PC-3 (cell line): Measurements from ENCODE around the gene GSN.

Source experiments
- EZH2 ChIP-seq: fragments of 300-600 bp; sonication (generic); IDR thresholded peaks from one replicate; pipeline ENCODE4 v1.6.1; 2017; ENCODE audit warnings: antibody characterized with exemption, mild to moderate bottlenecking, low read length; ENCODE audit not compliant: unreplicated experiment
- TF ChIP-seq, protein P1 (sequence below): fragments of 300-600 bp; sonication (generic); conservative IDR thresholded peaks from 2 replicates; pipeline ENCODE4 v1.5.1; 2017; ENCODE audit warnings: antibody characterized with exemption, low read depth, mild to moderate bottlenecking, low read length

DNA sequence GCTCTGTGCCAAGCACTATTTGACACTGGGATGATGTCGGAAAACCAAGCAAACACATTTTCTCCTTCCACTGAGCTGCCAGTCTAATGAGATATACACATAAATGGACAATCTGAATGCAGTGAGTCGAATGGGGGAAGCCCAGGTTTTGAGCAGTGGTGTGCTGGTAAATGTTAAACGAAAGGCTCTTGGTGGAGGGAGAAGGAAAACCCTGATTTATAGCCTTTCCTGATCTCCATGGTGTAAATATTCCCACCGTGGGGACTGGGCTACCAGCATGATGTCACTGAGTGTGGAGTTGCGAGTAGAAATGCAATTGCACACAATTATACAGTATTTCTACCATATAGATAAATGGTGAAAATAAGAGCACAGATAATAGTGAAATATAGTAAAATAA, 5.0 kb upstream of the GSN start:
- TF ChIP-seq, protein P1, sequence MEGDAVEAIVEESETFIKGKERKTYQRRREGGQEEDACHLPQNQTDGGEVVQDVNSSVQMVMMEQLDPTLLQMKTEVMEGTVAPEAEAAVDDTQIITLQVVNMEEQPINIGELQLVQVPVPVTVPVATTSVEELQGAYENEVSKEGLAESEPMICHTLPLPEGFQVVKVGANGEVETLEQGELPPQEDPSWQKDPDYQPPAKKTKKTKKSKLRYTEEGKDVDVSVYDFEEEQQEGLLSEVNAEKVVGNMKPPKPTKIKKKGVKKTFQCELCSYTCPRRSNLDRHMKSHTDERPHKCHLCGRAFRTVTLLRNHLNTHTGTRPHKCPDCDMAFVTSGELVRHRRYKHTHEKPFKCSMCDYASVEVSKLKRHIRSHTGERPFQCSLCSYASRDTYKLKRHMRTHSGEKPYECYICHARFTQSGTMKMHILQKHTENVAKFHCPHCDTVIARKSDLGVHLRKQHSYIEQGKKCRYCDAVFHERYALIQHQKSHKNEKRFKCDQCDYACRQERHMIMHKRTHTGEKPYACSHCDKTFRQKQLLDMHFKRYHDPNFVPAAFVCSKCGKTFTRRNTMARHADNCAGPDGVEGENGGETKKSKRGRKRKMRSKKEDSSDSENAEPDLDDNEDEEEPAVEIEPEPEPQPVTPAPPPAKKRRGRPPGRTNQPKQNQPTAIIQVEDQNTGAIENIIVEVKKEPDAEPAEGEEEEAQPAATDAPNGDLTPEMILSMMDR, result no peak
- no peak for TF ChIP-seq EZH2
